A673 (cell line): ENCODE measurements around the gene BRME1.

Experiments
- CTCF ChIP-seq: fragments of 300-800, 200-600 bp; sonication (generic); conservative IDR thresholded peaks from 2 replicates; pipeline ENCODE4 v1.5.1; 2017; ENCODE audit warnings: low read depth, mild to moderate bottlenecking, antibody characterized with exemption, low read length, moderate library complexity, mixed read lengths
- EZH2 ChIP-seq: fragments of 200-600 bp; sonication (generic); IDR thresholded peaks from 2 replicates; pipeline ENCODE4 v1.6.1; 2017; ENCODE audit warnings: borderline replicate concordance, low read depth, mild to moderate bottlenecking, mixed read lengths, antibody characterized with exemption, low read length; ENCODE audit not compliant: poor library complexity, severe bottlenecking

GRCh38 chr19:13866463-13867046, 39.4 kb downstream of the BRME1 start:
- TF ChIP-seq CTCF (no peak), EZH2 (no peak)
